ENCODE measurements around the gene MBD3L5. TPM values are rescaled to one million over a fixed set of nuclear protein-coding genes. Genes with fewer than 3 reads are reported as not detected.

The MBD3L5 gene
- total RNA-seq, 2 experiments from 2014 or later: not detected

GRCh38 chr19:7069042-7069903 is 38.9 kb downstream of the MBD3L5 start, which contains the start of gene ZNF557:
Gene ZNF557 (plus strand): TSS chr19:7069703. CDS start chr19:7075075, 5,372 bp downstream.
- TF ChIP-seq CTCF (IDR thresholded peaks at IDR 0.05): no peak
- peak; percentile 98 for ATAC-seq
- H3K9me3 Mint-ChIP-seq: peaks cover 2% of the 10 kb centered on the region
- ChIA-PET CTCF (interaction anchor here (0.6 to 1.6 kb wide), 6 partner anchors 12 to 452 kb away, joined by 3 to 4 read pairs (median 3); no protein-coding TSS in a partner anchor), POLR2A (interaction anchor here (0.9 to 3.7 kb wide), 8 partner anchors 12 to 427 kb away, joined by 3 to 14 read pairs (median 3); no protein-coding TSS in a partner anchor)
- no peaks in the 10 kb centered on the region for H3K27me3 Mint-ChIP-seq
- peak within 1 kb of the TSS; percentile 89 for H3K4me3 Mint-ChIP-seq
- intact Hi-C loops (cut with micrococcal nuclease): no loop called here
- peak within 1 kb of the TSS; percentile 77 for H3K27ac Mint-ChIP-seq
- DNase-seq: peak; percentile 100
- H3K36me3 Mint-ChIP-seq (ENCODE audit: low read depth): peaks cover 31% of the 10 kb centered on the region
- peaks cover 16% of the 10 kb centered on the region for H3K4me1 Mint-ChIP-seq (ENCODE audit: low read depth)

- H3K4me3 Mint-ChIP-seq: peak overlapping the region; percentile 89
- ChIA-PET CTCF (interaction anchor here (1.1 to 1.6 kb wide), 3 partner anchors 12 to 286 kb away, joined by 3 to 4 read pairs (median 3); no protein-coding TSS in a partner anchor), POLR2A (interaction anchor here (0.9 to 3.7 kb wide), 5 partner anchors 11 to 180 kb away, joined by 3 to 14 read pairs (median 4); no protein-coding TSS in a partner anchor)
- peaks cover 19% of the 10 kb centered on the region for H3K4me1 Mint-ChIP-seq (ENCODE audit: low read depth)
- TF ChIP-seq CTCF (IDR thresholded peaks at IDR 0.05): no peak
- H3K27ac Mint-ChIP-seq: peak overlapping the region; percentile 77
- peaks cover 36% of the 10 kb centered on the region for H3K36me3 Mint-ChIP-seq (ENCODE audit: low read depth)
- peaks cover 4% of the 10 kb centered on the region for H3K9me3 Mint-ChIP-seq
- no peak for DNase-seq
- H3K27me3 Mint-ChIP-seq: no peaks in the 10 kb centered on the region
- ATAC-seq: peak; percentile 10
- intact Hi-C loops (cut with micrococcal nuclease): no loop called here
Measured at GRCh38 chr19:7069904-7070226, 39.5 kb downstream of the MBD3L5 start.

GRCh38 chr19:7072541-7072940 is 42.2 kb downstream of the MBD3L5 start:
- Mint-ChIP-seq H3K27me3 (no peaks in the 10 kb centered on the region), H3K36me3 (ENCODE audit: low read depth) (peaks cover 63% of the 10 kb centered on the region), H3K4me1 (ENCODE audit: low read depth) (peaks cover 19% of the 10 kb centered on the region), H3K4me3 (peak overlapping the region; percentile 19), H3K9me3 (peaks cover 10% of the 10 kb centered on the region), H3K27ac (no peak overlapping the region)
- intact Hi-C loops (cut with micrococcal nuclease): no loop called here
- ATAC-seq: no peak
- TF ChIP-seq CTCF (IDR thresholded peaks at IDR 0.05): no peak
- DNase-seq: no peak
- POLR2A ChIA-PET: no interaction called here
- CTCF ChIA-PET: no interaction called here

GRCh38 chr19:7074705-7075282 is 44.4 kb downstream of the MBD3L5 start:
- TF ChIP-seq CTCF (IDR thresholded peaks at IDR 0.05): no peak
- POLR2A ChIA-PET: no interaction called here
- CTCF ChIA-PET: no interaction called here
- ATAC-seq: no peak
- Mint-ChIP-seq H3K36me3 (ENCODE audit: low read depth) (peaks cover 84% of the 10 kb centered on the region), H3K27ac (no peak overlapping the region), H3K4me1 (ENCODE audit: low read depth) (peaks cover 18% of the 10 kb centered on the region), H3K4me3 (no peak overlapping the region), H3K27me3 (no peaks in the 10 kb centered on the region), H3K9me3 (peaks cover 27% of the 10 kb centered on the region)
- intact Hi-C loops (cut with micrococcal nuclease): no loop called here
- no peak for DNase-seq
